Measurements from ENCODE around the gene SEPTIN6.

- TF ChIP-seq, protein P1, sequence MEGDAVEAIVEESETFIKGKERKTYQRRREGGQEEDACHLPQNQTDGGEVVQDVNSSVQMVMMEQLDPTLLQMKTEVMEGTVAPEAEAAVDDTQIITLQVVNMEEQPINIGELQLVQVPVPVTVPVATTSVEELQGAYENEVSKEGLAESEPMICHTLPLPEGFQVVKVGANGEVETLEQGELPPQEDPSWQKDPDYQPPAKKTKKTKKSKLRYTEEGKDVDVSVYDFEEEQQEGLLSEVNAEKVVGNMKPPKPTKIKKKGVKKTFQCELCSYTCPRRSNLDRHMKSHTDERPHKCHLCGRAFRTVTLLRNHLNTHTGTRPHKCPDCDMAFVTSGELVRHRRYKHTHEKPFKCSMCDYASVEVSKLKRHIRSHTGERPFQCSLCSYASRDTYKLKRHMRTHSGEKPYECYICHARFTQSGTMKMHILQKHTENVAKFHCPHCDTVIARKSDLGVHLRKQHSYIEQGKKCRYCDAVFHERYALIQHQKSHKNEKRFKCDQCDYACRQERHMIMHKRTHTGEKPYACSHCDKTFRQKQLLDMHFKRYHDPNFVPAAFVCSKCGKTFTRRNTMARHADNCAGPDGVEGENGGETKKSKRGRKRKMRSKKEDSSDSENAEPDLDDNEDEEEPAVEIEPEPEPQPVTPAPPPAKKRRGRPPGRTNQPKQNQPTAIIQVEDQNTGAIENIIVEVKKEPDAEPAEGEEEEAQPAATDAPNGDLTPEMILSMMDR (IDR thresholded peaks at IDR 0.05 in 8 of 11, conservative IDR thresholded peaks at IDR 0.05 in 3 of 11) = no peak
- no peak for TF ChIP-seq POLR2A (IDR thresholded peaks at IDR 0.05)
These were observed 31.5 kb downstream of the SEPTIN6 start for GRCh38 chrX:119661486-119661885.
